Activated B cell treated with CpG ODN at 0.5 μM for 24 hours (primary cell): ENCODE measurements around the gene CDH20. TPM values are rescaled to one million over a fixed set of nuclear protein-coding genes. Genes with fewer than 3 reads are reported as not detected.

ENCODE experiments used
- ATAC-seq: fragments of 200-7000 bp; cut with Tn5 transposase; one replicate; pipeline ENCODE4 v1.10.0; 2021; ENCODE audit warnings: low read depth, mild to moderate bottlenecking, moderate library complexity
- CTCF ChIA-PET: fragments of 350-600 bp; sonication (Branson Sonifier 250); formaldehyde crosslinking; loops from one replicate; lab custom pipeline; 2021; ENCODE audit warnings: antibody characterized with exemption; lab: Charles Lee
- POLR2A ChIA-PET: fragments of 350-600 bp; sonication (Branson Sonifier 250); formaldehyde crosslinking; loops from one replicate; lab custom pipeline; 2021; ENCODE audit warnings: antibody characterized with exemption; lab: Charles Lee
- DNase-seq: peaks from one replicate; pipeline ENCODE4 v3.0.0; 2022
- H3K27ac Mint-ChIP-seq: one replicate; pipeline ENCODE4 v1.8.0; 2020; ENCODE audit warnings: mixed read lengths
- H3K27me3 Mint-ChIP-seq: one replicate; pipeline ENCODE4 v1.8.0; 2021; ENCODE audit warnings: mixed read lengths
- H3K36me3 Mint-ChIP-seq: one replicate; pipeline ENCODE4 v1.8.0; 2021; ENCODE audit warnings: low read depth, mixed read lengths
- H3K4me1 Mint-ChIP-seq: one replicate; pipeline ENCODE4 v1.8.0; 2021; ENCODE audit warnings: mixed read lengths
- H3K4me3 Mint-ChIP-seq: one replicate; pipeline ENCODE4 v1.8.0; 2020; ENCODE audit warnings: mild to moderate bottlenecking, mixed read lengths
- H3K9me3 Mint-ChIP-seq: one replicate; pipeline ENCODE4 v1.8.0; 2020; ENCODE audit warnings: mixed read lengths
- intact Hi-C: fragments of 100-400 bp; cut with micrococcal nuclease; formaldehyde crosslinking; loops from one replicate; pipeline ENCODE4 v1.15.1; 2024
- total RNA-seq: library from RNA; stranded (reverse); gene quantifications from 2 replicates; pipeline ENCODE4 v1.2.3, GENCODE V29; 2022
- TF ChIP-seq, protein P1 (sequence below): fragments of 200-600 bp; IDR thresholded peaks from one replicate; pipeline ENCODE4 v1.8.0; 2022; ENCODE audit warnings: antibody characterized with exemption, mild to moderate bottlenecking

The CDH20 gene
- total RNA-seq, 1 donor from 2014 or later: 0.07 TPM

- H3K4me1 Mint-ChIP-seq: no peaks in the 10 kb centered on the region
- H3K4me3 Mint-ChIP-seq: no peak overlapping the region
- TF ChIP-seq, protein P1, sequence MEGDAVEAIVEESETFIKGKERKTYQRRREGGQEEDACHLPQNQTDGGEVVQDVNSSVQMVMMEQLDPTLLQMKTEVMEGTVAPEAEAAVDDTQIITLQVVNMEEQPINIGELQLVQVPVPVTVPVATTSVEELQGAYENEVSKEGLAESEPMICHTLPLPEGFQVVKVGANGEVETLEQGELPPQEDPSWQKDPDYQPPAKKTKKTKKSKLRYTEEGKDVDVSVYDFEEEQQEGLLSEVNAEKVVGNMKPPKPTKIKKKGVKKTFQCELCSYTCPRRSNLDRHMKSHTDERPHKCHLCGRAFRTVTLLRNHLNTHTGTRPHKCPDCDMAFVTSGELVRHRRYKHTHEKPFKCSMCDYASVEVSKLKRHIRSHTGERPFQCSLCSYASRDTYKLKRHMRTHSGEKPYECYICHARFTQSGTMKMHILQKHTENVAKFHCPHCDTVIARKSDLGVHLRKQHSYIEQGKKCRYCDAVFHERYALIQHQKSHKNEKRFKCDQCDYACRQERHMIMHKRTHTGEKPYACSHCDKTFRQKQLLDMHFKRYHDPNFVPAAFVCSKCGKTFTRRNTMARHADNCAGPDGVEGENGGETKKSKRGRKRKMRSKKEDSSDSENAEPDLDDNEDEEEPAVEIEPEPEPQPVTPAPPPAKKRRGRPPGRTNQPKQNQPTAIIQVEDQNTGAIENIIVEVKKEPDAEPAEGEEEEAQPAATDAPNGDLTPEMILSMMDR: no peak
- intact Hi-C loops: no loop called here
- H3K36me3 Mint-ChIP-seq: no peaks in the 10 kb centered on the region
- DNase-seq (no peak), ATAC-seq (no peak)
- ChIA-PET POLR2A (no interaction called here), CTCF (no interaction called here)
- no peak overlapping the region for H3K27ac Mint-ChIP-seq
- H3K27me3 Mint-ChIP-seq: no peaks in the 10 kb centered on the region
- H3K9me3 Mint-ChIP-seq: peaks cover 4% of the 10 kb centered on the region
Measured at GRCh38 chr18:61432590-61432989, 99.4 kb downstream of the CDH20 start.

GRCh38 chr18:61435064-61435652, 101.9 kb downstream of the CDH20 start:
- CTCF ChIA-PET: no interaction called here

GRCh38 chr18:61443081-61443725, 110.0 kb downstream of the CDH20 start:
- TF ChIP-seq, protein P1: no peak
- no peak overlapping the region for H3K4me3 Mint-ChIP-seq
- ATAC-seq (no peak), DNase-seq (no peak)
- ChIA-PET POLR2A (no interaction called here), CTCF (no interaction called here)
- H3K27ac Mint-ChIP-seq: no peak overlapping the region
- intact Hi-C loops: no loop called here
- peaks cover 4% of the 10 kb centered on the region for H3K4me1 Mint-ChIP-seq
- peaks cover 3% of the 10 kb centered on the region for H3K27me3 Mint-ChIP-seq
- peaks cover 5% of the 10 kb centered on the region for H3K9me3 Mint-ChIP-seq
- H3K36me3 Mint-ChIP-seq: no peaks in the 10 kb centered on the region

More at GRCh38 chr18:61435064-61435652, 101.9 kb downstream of the CDH20 start:
- peaks cover 4% of the 10 kb centered on the region for H3K9me3 Mint-ChIP-seq
- no peaks in the 10 kb centered on the region for H3K36me3 Mint-ChIP-seq
- H3K4me3 Mint-ChIP-seq: no peak overlapping the region
- POLR2A ChIA-PET: no interaction called here
- H3K27ac Mint-ChIP-seq: no peak overlapping the region
- intact Hi-C loops: no loop called here
- peaks cover 3% of the 10 kb centered on the region for H3K27me3 Mint-ChIP-seq
- no peaks in the 10 kb centered on the region for H3K4me1 Mint-ChIP-seq
- ATAC-seq (no peak), DNase-seq (no peak)
- TF ChIP-seq, protein P1: no peak

- Mint-ChIP-seq H3K4me1 (peaks cover 13% of the 10 kb centered on the region), H3K27me3 (peaks cover 2% of the 10 kb centered on the region), H3K27ac (no peak overlapping the region), H3K4me3 (no peak overlapping the region), H3K36me3 (no peaks in the 10 kb centered on the region), H3K9me3 (peaks cover 12% of the 10 kb centered on the region)
- peak; percentile 61 for ATAC-seq
- TF ChIP-seq, protein P1: no peak
- intact Hi-C loops: no loop called here
- no peak for DNase-seq
- CTCF ChIA-PET: interaction anchor here (1.5 kb wide), 1 partner anchor 54 kb away, joined by 3 read pairs; no protein-coding TSS in a partner anchor
- POLR2A ChIA-PET: no interaction called here
Measured at GRCh38 chr18:61448316-61448715, 115.1 kb downstream of the CDH20 start.

DNA sequence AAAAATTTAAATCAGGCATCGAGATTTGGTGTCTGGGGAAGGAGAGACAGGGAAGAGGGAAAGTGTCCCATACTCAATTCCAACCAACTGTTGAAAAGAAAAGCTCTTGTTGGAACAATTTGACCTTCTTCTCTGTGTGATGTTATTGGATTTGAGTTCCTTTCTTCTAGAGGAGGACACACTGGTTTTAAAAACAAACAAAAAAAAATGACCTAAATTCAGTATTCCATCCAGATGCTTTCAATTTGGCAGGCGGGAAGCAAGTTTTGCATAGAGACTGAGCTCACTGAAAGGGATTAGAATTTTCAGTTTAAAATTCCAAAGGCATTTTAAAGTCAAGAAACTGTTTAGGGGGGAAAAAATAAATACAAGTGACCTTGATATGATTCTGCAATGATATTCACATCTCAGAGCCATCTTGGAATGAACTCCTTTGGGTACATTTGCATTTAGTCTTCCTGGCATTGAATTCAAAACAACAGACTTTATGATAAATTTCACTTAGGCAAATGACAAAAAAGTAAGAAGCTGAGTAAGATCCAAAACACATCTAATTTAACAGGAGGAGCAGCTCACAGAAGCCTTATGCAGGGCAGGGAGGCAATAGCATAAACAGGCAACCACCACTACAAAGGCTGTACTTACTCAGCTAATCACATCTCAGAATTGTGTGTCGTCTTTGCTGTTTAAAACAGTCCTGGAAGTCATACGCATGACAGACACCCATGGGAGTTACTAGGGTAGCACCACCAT, 126.8 kb downstream of the CDH20 start:
- Mint-ChIP-seq H3K4me1 (no peaks in the 10 kb centered on the region), H3K36me3 (no peaks in the 10 kb centered on the region), H3K4me3 (no peak overlapping the region), H3K9me3 (peaks cover 2% of the 10 kb centered on the region), H3K27ac (no peak overlapping the region), H3K27me3 (no peaks in the 10 kb centered on the region)
- TF ChIP-seq, protein P1: no peak
- ATAC-seq (no peak), DNase-seq (no peak)
- ChIA-PET POLR2A (no interaction called here), CTCF (no interaction called here)
- intact Hi-C loops: no loop called here
